GM18499 (cell line): ENCODE measurements around the gene PIGS.
A peak's percentile ranks its signal among the peaks of the same experiment; 100 is the strongest.
"Not testable (repeated sequence)": the region's sequence is repeated elsewhere in the genome, so short reads cannot be mapped to it uniquely, and the experiment has no call there.

ENCODE experiments used
- ATAC-seq: cut with Tn5 transposase; IDR thresholded peaks from one replicate; pipeline ENCODE4 v1.9.1; 2021; ENCODE audit warnings: moderate number of reproducible peaks; ENCODE audit not compliant: insufficient read depth, unreplicated experiment

PIGS gene

GRCh38 chr17:28579526-28579925 lies 8.2 kb upstream of the PIGS start:
- no peak for ATAC-seq

GRCh38 chr17:28578246-28579195 lies 7.2 kb upstream of the PIGS start:
- no peak for ATAC-seq

- ATAC-seq, result no peak
Observed at GRCh38 chr17:28577466-28577824, 6.1 kb upstream of the PIGS start.

- ATAC-seq, result peak; percentile 50
Observed at GRCh38 chr17:28576758-28577465, 5.6 kb upstream of the PIGS start, which contains the start of gene ALDOC. ALDOC (minus strand) TSS chr17:28576895; CDS start chr17:28575532, 1,363 bp downstream.

GRCh38 chr17:28576016-28576415 lies 4.7 kb upstream of the PIGS start:
- not testable (repeated sequence) for ATAC-seq

GRCh38 chr17:28575126-28575795 lies 3.9 kb upstream of the PIGS start:
- no peak for ATAC-seq

GRCh38 chr17:28574526-28574925 lies 3.2 kb upstream of the PIGS start:
- no peak for ATAC-seq

- no peak for ATAC-seq
Observed at GRCh38 chr17:28573966-28574480, 2.7 kb upstream of the PIGS start.

- no peak for ATAC-seq
Observed at GRCh38 chr17:28573521-28573920, 2.2 kb upstream of the PIGS start.

GRCh38 chr17:28573040-28573380 lies 1.7 kb upstream of the PIGS start:
- ATAC-seq, result no peak

- ATAC-seq, result no peak
Observed at GRCh38 chr17:28572259-28573039, 1.1 kb upstream of the PIGS start.

GRCh38 chr17:28570716-28571360 lies 486 bp downstream of the PIGS start:
- no peak for ATAC-seq

- no peak for ATAC-seq
Observed at GRCh38 chr17:28569446-28569845, 1.9 kb downstream of the PIGS start.

GRCh38 chr17:28567604-28568003 lies 3.7 kb downstream of the PIGS start:
- peak; percentile 35 for ATAC-seq

GRCh38 chr17:28563475-28563874 lies 7.8 kb downstream of the PIGS start:
- ATAC-seq, result no peak

GRCh38 chr17:28555022-28555421 lies 16.3 kb downstream of the PIGS start:
- no peak for ATAC-seq

- no peak for ATAC-seq
Observed at GRCh38 chr17:28554565-28554964, 16.8 kb downstream of the PIGS start.

- ATAC-seq, result no peak
Observed at GRCh38 chr17:28553000-28553505, 18.3 kb downstream of the PIGS start.
